Endodermal cell (in vitro differentiated cells): ENCODE data around the gene SLC12A9. TPM values are rescaled to one million over a fixed set of nuclear protein-coding genes. Genes with fewer than 3 reads are reported as not detected.

ENCODE experiments used
- DNase-seq: peaks from one replicate; pipeline ENCODE4 v3.0.0-alpha.2; 2017
- H3K27ac ChIP-seq: 2 replicates; pipeline ENCODE4 v1.5.1; 2013; ENCODE audit warnings: mild to moderate bottlenecking, low read depth, low read length, moderate library complexity
- H3K27me3 ChIP-seq: 2 replicates; pipeline ENCODE4 v1.6.1; 2013; ENCODE audit warnings: mild to moderate bottlenecking, low read length, moderate library complexity; ENCODE audit not compliant: insufficient read depth, control insufficient read depth, poor library complexity, severe bottlenecking
- H3K36me3 ChIP-seq: 2 replicates; pipeline ENCODE4 v1.7.0; 2013; ENCODE audit warnings: mild to moderate bottlenecking, low read length, moderate library complexity; ENCODE audit not compliant: control insufficient read depth, insufficient read depth
- H3K4me1 ChIP-seq: one replicate; pipeline ENCODE4 v1.7.0; 2013; ENCODE audit warnings: low read length; ENCODE audit not compliant: control insufficient read depth, insufficient read depth
- H3K4me3 ChIP-seq: 2 replicates; pipeline ENCODE4 v1.5.1; 2013; ENCODE audit warnings: mild to moderate bottlenecking, low read length, moderate library complexity
- H3K9ac ChIP-seq: 2 replicates; pipeline ENCODE4 v1.6.1; 2013; ENCODE audit warnings: mild to moderate bottlenecking, low read length, moderate library complexity; ENCODE audit not compliant: poor library complexity, severe bottlenecking; ENCODE audit errors: extremely low read depth
- H3K9me3 ChIP-seq: 2 replicates; pipeline ENCODE4 v1.6.1; 2013; ENCODE audit warnings: mild to moderate bottlenecking, low read length, moderate library complexity; ENCODE audit not compliant: control insufficient read depth
- H3K27ac Mint-ChIP-seq: 2 replicates; pipeline ENCODE4 v1.8.0; 2020; ENCODE audit warnings: mixed read lengths
- H3K27me3 Mint-ChIP-seq: 2 replicates; pipeline ENCODE4 v1.8.0; 2021; ENCODE audit warnings: mild to moderate bottlenecking, mixed read lengths; ENCODE audit not compliant: insufficient read depth
- H3K36me3 Mint-ChIP-seq: 2 replicates; pipeline ENCODE4 v1.8.0; 2020; ENCODE audit warnings: low read depth, mixed read lengths
- H3K4me1 Mint-ChIP-seq: 2 replicates; pipeline ENCODE4 v1.8.0; 2020; ENCODE audit warnings: mixed read lengths
- H3K4me3 Mint-ChIP-seq: 2 replicates; pipeline ENCODE4 v1.8.0; 2020; ENCODE audit warnings: mild to moderate bottlenecking, moderate library complexity, mixed read lengths
- H3K9me3 Mint-ChIP-seq: 2 replicates; pipeline ENCODE4 v1.8.0; 2020; ENCODE audit warnings: mild to moderate bottlenecking, mixed read lengths
- CTCF ChIP-seq: fragments of 200-600 bp; sonication (generic); conservative IDR thresholded peaks from 2 replicates; pipeline ENCODE4 v1.5.0; 2021; ENCODE audit warnings: antibody characterized with exemption, mild to moderate bottlenecking
- WGBS, 2 experiments: methylation state at CpG; one replicate each; pipeline versions ENCODE4 v1.1.5 to v1.1.7; 2013; ENCODE audit warnings: missing lambda C conversion rate in 2 of 2, mixed read lengths in 1 of 2; ENCODE audit not compliant: insufficient coverage in 1 of 2, insufficient read length in 1 of 2; 5-methylcytosine and 5-hydroxymethylcytosine counted together
- total RNA-seq, 2 donors: library from RNA; stranded (reverse); fragmentation: NEBNext Ultra II Directional in 1 of 2; extraction: Animal tissue kit (Norgen Biotek cat#: 25700) in 1 of 2; gene quantifications; 2 replicates in 1 of 2; 3 replicates in 1 of 2; pipeline ENCODE4 v1.2.1, GENCODE V29; 2021

Gene SLC12A9
- total RNA-seq, 2 donors from 2014 or later = 22.5 to 35.1 TPM

- WGBS, 2 experiments = 89 to 100% methylated on average over 3 to 5 of the region's 5 CpGs
- H3K27ac ChIP-seq = no peak overlapping the region
- H3K36me3 Mint-ChIP-seq = no peaks in the 10 kb centered on the region
- no peaks in the 10 kb centered on the region for H3K9me3 Mint-ChIP-seq
- no peaks in the 10 kb centered on the region for H3K9me3 ChIP-seq
- DNase-seq = no peak
- H3K4me3 Mint-ChIP-seq = no peak overlapping the region
- no peaks in the 10 kb centered on the region for H3K36me3 ChIP-seq
- no peak overlapping the region for H3K4me3 ChIP-seq
- H3K4me1 Mint-ChIP-seq = peaks cover 4% of the 10 kb centered on the region
- no peak for TF ChIP-seq CTCF
- H3K27me3 ChIP-seq = peaks cover 9% of the 10 kb centered on the region
- peaks cover 9% of the 10 kb centered on the region for H3K27me3 Mint-ChIP-seq
- no peak overlapping the region for H3K27ac Mint-ChIP-seq
- no peaks in the 10 kb centered on the region for H3K4me1 ChIP-seq
- H3K9ac ChIP-seq = no peak overlapping the region
Measured at GRCh38 chr7:100899432-100899831, 46.9 kb downstream of the SLC12A9 start.

- Mint-ChIP-seq H3K27me3 (peaks cover 7% of the 10 kb centered on the region), H3K4me1 (peaks cover 3% of the 10 kb centered on the region), H3K4me3 (no peak overlapping the region), H3K36me3 (no peaks in the 10 kb centered on the region), H3K9me3 (no peaks in the 10 kb centered on the region), H3K27ac (no peak overlapping the region)
- no peaks in the 10 kb centered on the region for H3K4me1 ChIP-seq
- DNase-seq = no peak
- H3K9me3 ChIP-seq = no peaks in the 10 kb centered on the region
- no peak overlapping the region for H3K9ac ChIP-seq
- peaks cover 7% of the 10 kb centered on the region for H3K27me3 ChIP-seq
- H3K4me3 ChIP-seq = no peak overlapping the region
- no peak for TF ChIP-seq CTCF
- no peaks in the 10 kb centered on the region for H3K36me3 ChIP-seq
- H3K27ac ChIP-seq = no peak overlapping the region
- 83 to 100% methylated on average over 1 of the region's 2 CpGs for WGBS, 2 experiments
Measured at GRCh38 chr7:100900978-100901377, 48.5 kb downstream of the SLC12A9 start.

GRCh38 chr7:100901921-100902332, 49.4 kb downstream of the SLC12A9 start:
- H3K27me3 ChIP-seq = no peaks in the 10 kb centered on the region
- Mint-ChIP-seq H3K36me3 (no peaks in the 10 kb centered on the region), H3K4me1 (no peaks in the 10 kb centered on the region), H3K9me3 (no peaks in the 10 kb centered on the region), H3K27ac (no peak overlapping the region), H3K4me3 (no peak overlapping the region), H3K27me3 (peaks cover 2% of the 10 kb centered on the region)
- H3K27ac ChIP-seq = no peak overlapping the region
- H3K9me3 ChIP-seq = no peaks in the 10 kb centered on the region
- DNase-seq = no peak
- H3K4me3 ChIP-seq = no peak overlapping the region
- H3K36me3 ChIP-seq = no peaks in the 10 kb centered on the region
- no peaks in the 10 kb centered on the region for H3K4me1 ChIP-seq
- WGBS, 2 experiments = 81 to 87% methylated on average over 4 to 5 of the region's 5 CpGs
- H3K9ac ChIP-seq = no peak overlapping the region
- no peak for TF ChIP-seq CTCF
